IPS-15b (cell line): ENCODE results near the gene FBH1.
A peak's percentile ranks its signal among the peaks of the same experiment; 100 is the strongest.

ENCODE experiments used
- H3K27me3 ChIP-seq: one replicate; pipeline ENCODE4 v1.6.1; 2013; ENCODE audit warnings: low read length; ENCODE audit not compliant: control insufficient read depth, insufficient read depth
- H3K36me3 ChIP-seq: one replicate; pipeline ENCODE4 v1.6.1; 2013; ENCODE audit warnings: low read length; ENCODE audit not compliant: control insufficient read depth, insufficient read depth
- H3K4me1 ChIP-seq: one replicate; pipeline ENCODE4 v1.6.1; 2013; ENCODE audit warnings: mild to moderate bottlenecking, low read length; ENCODE audit not compliant: control insufficient read depth, insufficient read depth
- H3K4me3 ChIP-seq: one replicate; pipeline ENCODE4 v1.5.1; 2013; ENCODE audit warnings: low read depth, low read length
- H3K9ac ChIP-seq: one replicate; pipeline ENCODE4 v1.6.1; 2013; ENCODE audit warnings: low read depth, mild to moderate bottlenecking, low read length
- H3K9me3 ChIP-seq: one replicate; pipeline ENCODE4 v1.6.1; 2013; ENCODE audit warnings: mild to moderate bottlenecking, low read length; ENCODE audit not compliant: control insufficient read depth, insufficient read depth

The FBH1 gene

DNA sequence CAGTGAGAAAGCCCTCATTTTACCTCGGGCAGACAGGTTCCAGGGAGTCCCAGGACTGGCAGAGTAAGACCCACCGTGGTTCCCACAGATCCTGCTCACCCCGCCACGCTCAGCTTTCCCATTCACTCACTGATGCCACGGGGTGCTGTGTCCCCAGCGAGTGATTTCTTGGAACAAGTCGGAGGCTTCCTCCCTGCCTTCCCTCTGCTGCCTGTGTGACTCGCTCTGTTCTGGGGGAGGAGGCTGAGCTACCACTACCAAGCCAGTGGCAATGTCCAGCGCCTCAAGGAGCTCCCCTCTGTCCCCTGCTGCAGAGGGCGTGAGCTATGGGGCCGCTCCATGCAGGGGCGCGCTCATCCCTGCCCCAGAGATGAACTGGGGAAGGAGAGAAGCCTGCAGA lies 74.7 kb downstream of the FBH1 start:
- no peak overlapping the region for H3K9ac ChIP-seq
- H3K4me1 ChIP-seq, result no peaks in the 10 kb centered on the region
- no peaks in the 10 kb centered on the region for H3K9me3 ChIP-seq

GRCh38 chr10:5965266-5965665 lies 75.2 kb downstream of the FBH1 start:
- no peaks in the 10 kb centered on the region for H3K36me3 ChIP-seq
- no peaks in the 10 kb centered on the region for H3K27me3 ChIP-seq
- no peaks in the 10 kb centered on the region for H3K9me3 ChIP-seq
- H3K4me3 ChIP-seq, result no peak overlapping the region
- no peak overlapping the region for H3K9ac ChIP-seq
- H3K4me1 ChIP-seq, result no peaks in the 10 kb centered on the region

More for the DNA sequence above, 74.7 kb downstream of the FBH1 start:
- H3K4me3 ChIP-seq, result no peak overlapping the region
- no peaks in the 10 kb centered on the region for H3K36me3 ChIP-seq
- H3K27me3 ChIP-seq, result no peaks in the 10 kb centered on the region

GRCh38 chr10:5968037-5968680 lies 78.1 kb downstream of the FBH1 start:
- Histone ChIP-seq H3K9ac (no peak overlapping the region), H3K27me3 (no peaks in the 10 kb centered on the region), H3K36me3 (no peaks in the 10 kb centered on the region), H3K4me1 (no peaks in the 10 kb centered on the region), H3K4me3 (no peak overlapping the region), H3K9me3 (no peaks in the 10 kb centered on the region)

DNA sequence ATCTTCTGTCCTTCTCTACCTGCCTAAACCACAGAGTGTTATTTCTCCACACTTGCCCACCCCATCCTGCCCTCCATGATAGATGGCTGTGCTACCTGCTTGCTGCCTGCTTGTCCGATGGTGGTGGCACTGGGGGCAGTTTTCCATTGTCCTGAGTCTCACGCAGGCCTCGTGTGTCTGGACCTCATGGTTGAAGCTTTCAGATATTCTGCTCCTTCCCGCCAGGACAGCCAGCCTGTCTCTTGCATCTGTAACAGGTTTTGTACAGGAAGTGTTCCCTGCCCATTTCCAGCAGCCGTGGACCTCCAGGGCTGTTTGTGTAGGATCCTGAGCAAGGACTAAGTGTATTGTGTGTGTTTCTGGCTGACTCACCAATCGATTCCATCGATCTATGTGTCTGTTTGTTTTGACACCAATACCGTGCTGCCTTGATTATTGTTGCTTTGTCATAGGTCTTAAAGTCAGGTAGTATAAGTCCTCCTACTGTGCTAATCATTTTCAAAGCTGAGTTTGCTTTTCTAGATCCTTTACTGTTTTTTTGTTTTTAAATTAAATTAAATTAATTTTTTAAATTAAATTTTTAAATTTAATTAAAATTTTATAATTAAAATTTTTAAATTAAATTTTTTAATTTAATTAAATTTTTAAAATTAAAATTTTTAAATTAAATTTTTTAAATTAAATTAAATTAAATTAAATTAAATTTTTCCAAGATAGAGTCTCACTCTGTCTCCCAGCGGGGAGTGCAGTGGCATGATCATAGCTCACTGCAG lies 78.8 kb downstream of the FBH1 start:
- Histone ChIP-seq H3K9ac (no peak overlapping the region), H3K9me3 (no peaks in the 10 kb centered on the region), H3K27me3 (no peaks in the 10 kb centered on the region), H3K4me3 (no peak overlapping the region), H3K4me1 (no peaks in the 10 kb centered on the region), H3K36me3 (no peaks in the 10 kb centered on the region)

DNA sequence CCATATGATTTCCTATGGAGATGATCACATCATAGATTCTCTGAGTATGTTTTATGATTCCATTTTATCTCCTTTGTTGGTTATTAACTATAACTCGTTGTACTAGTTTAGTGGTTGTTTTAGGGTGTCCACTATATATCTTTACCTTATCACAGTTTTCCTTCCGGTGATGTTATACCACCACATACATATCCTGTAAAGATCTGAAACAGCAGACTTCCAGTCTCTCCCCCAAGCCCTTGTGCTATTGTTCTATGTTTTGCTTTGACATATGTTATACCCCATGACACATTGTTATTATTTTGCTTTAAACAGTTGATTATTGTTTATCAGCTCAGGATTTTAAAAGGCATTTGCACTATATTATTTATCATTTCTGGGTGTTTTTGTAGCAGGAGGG lies 80.0 kb downstream of the FBH1 start:
- Histone ChIP-seq H3K36me3 (no peaks in the 10 kb centered on the region), H3K9me3 (no peaks in the 10 kb centered on the region), H3K9ac (no peak overlapping the region), H3K27me3 (peaks cover 3% of the 10 kb centered on the region), H3K4me3 (no peak overlapping the region), H3K4me1 (no peaks in the 10 kb centered on the region)

- Histone ChIP-seq H3K9me3 (no peaks in the 10 kb centered on the region), H3K4me1 (no peaks in the 10 kb centered on the region), H3K9ac (no peak overlapping the region), H3K36me3 (no peaks in the 10 kb centered on the region), H3K27me3 (peaks cover 8% of the 10 kb centered on the region), H3K4me3 (no peak overlapping the region)
These were observed 80.5 kb downstream of the FBH1 start for GRCh38 chr10:5970527-5970926.

- Histone ChIP-seq H3K9me3 (no peaks in the 10 kb centered on the region), H3K27me3 (peaks cover 13% of the 10 kb centered on the region), H3K36me3 (no peaks in the 10 kb centered on the region), H3K9ac (no peak overlapping the region), H3K4me3 (no peak overlapping the region), H3K4me1 (no peaks in the 10 kb centered on the region)
These were observed 81.3 kb downstream of the FBH1 start for GRCh38 chr10:5971315-5971832.

DNA sequence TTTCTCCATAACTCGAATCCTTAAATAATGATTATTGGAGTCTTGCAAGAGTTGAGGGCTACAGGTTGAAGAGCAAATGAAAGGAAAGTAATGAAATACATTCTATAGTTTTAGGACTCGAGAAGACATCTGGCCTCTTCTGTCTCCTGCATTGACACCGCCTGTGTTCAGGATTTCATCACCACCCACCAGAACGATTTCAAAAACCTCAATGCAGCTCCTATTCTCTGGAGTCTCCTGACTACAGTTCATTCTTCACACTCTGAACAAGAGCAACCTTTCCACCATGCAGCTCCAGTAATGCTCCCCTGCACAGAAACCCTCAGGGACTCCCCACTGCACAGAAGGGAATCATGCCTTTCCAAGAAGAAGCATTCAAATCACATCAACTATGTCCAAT lies 81.8 kb downstream of the FBH1 start:
- no peaks in the 10 kb centered on the region for H3K36me3 ChIP-seq
- no peaks in the 10 kb centered on the region for H3K4me1 ChIP-seq
- no peaks in the 10 kb centered on the region for H3K9me3 ChIP-seq
- H3K27me3 ChIP-seq, result peaks cover 19% of the 10 kb centered on the region
- H3K9ac ChIP-seq, result no peak overlapping the region
- H3K4me3 ChIP-seq, result no peak overlapping the region

GRCh38 chr10:5973069-5973468 lies 83.0 kb downstream of the FBH1 start:
- Histone ChIP-seq H3K4me1 (no peaks in the 10 kb centered on the region), H3K9ac (no peak overlapping the region), H3K4me3 (no peak overlapping the region), H3K27me3 (peaks cover 19% of the 10 kb centered on the region), H3K36me3 (no peaks in the 10 kb centered on the region), H3K9me3 (no peaks in the 10 kb centered on the region)

DNA sequence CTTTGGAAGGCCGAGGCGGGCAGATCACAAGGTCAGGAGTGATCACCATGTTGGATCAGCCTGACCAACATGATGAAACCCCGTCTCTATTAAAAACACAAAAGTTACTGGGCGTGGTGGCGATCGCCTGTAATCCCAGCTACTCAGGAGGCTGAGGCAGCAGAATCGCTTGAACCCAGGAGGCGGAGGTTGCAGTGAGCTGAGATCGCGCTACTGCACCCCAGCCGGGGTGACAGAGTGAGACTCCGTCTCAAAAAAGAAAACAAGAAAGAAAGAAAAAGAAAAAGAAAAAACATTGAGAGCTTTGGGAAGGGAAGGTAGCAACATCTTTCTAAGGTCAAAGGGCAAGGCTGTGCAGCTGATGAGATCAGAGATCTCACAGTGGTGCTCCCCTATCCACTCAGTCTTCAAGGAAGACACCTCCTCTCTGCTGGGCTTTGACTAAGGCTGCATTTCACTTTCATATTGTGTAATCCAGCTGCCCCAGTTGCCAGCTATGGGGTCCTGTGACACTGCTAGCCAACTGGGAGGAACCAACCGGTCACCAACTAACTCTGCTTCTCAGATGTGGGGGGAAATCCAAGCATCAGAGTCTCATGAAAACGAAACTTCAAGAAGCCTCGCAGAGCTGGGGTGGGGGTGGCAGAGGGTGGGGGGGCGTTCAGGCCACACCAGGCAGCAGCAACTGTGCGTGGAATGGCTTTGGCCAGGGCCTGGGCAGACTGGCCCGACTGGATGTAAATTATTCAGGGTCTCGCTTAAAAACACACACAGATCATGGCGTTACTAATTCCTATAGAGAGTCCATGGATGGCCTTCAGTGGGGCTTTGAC lies 85.8 kb downstream of the FBH1 start:
- Histone ChIP-seq H3K9ac (no peak overlapping the region), H3K4me3 (peak overlapping the region; percentile 80), H3K27me3 (peaks cover 38% of the 10 kb centered on the region)

DNA sequence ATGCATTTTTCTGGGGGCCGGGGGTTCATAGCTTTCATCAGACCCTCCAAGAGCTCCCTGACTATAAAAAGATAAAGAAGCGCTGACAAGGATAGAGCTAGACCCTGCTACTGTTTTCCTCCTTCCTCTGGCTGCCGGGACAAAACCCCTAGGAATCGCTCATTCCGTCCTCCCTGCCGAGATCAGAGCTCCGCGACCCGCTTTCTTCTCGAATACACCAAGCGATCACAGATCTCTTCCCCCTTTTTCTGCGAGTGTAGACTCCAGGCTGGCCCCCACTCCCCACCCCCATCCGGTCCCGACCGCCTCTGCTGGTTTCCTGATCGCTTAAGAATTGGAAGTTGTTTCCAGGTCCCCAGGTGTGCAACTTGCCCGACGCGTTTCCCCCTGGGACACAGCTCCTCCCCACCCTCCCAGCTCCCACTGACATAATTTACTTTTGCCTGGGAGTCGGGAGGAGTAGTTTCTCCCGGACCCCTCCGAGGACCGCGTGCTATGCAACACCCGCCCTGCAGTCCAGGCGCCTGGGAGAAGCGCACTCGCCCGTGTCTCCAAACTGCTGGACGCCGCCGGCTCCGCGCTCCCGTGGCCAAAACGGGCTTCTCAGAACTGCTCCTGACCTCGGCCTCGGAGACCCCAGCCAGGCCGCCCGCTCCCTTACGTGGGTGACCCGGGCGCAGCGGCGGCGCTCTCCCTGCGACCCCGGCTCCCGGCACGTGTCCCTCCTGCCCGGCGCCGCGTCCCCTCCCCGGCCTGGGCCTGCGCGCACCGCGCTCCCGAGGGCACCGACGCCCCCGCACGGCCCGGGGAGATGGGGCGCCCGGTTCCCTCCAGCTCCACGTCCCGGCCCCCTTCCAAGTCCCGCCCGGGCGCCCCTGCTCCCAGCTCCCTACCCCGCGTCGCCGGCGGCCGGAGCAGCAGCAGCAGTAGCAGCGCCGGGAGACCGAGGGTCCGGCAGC lies 86.7 kb downstream of the FBH1 start:
- Histone ChIP-seq H3K4me3 (peak overlapping the region; percentile 80), H3K27me3 (peaks cover 45% of the 10 kb centered on the region), H3K4me1 (no peaks in the 10 kb centered on the region), H3K9me3 (no peaks in the 10 kb centered on the region), H3K9ac (peak overlapping the region; percentile 60), H3K36me3 (no peaks in the 10 kb centered on the region)

More for the DNA sequence above, 85.8 kb downstream of the FBH1 start:
- no peaks in the 10 kb centered on the region for H3K9me3 ChIP-seq
- H3K4me1 ChIP-seq, result no peaks in the 10 kb centered on the region
- no peaks in the 10 kb centered on the region for H3K36me3 ChIP-seq
